GM18909 (cell line): Measurements from ENCODE around the gene ADPRM.
"Not testable (repeated sequence)": the region's sequence is repeated elsewhere in the genome, so short reads cannot be mapped to it uniquely, and the experiment has no call there.

ENCODE experiments used
- ATAC-seq: cut with Tn5 transposase; IDR thresholded peaks from one replicate; pipeline ENCODE4 v1.9.1; 2021; ENCODE audit warnings: mild to moderate bottlenecking; ENCODE audit not compliant: unreplicated experiment, poor library complexity

Gene ADPRM

GRCh38 chr17:10698096-10698818 is 863 bp downstream of the ADPRM start:
- ATAC-seq, result no peak

DNA sequence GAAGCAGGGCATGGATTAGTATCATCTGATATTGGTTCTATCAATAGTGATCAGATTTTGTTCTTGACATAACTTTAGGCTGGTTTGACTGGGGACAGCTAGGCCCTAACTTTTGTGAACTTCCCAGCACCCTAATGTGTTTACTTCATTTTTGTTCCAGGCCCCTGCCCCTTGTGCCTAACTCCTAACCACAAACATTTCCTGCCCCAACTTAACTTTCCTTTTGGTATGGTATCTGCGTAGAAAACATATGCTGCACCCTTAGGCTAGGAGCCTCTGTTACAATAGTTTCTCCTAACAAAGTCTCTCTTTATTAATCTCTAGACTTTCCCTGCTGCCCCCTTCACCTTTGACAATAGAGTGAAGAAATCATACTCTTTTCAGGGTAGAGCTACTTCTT is 2.5 kb downstream of the ADPRM start:
- ATAC-seq, result no peak

GRCh38 chr17:10702574-10702973 is 5.2 kb downstream of the ADPRM start:
- no peak for ATAC-seq

- no peak for ATAC-seq
Observed at GRCh38 chr17:10705727-10706126, 8.3 kb downstream of the ADPRM start.

- ATAC-seq, result no peak
Observed at GRCh38 chr17:10713318-10713717, 15.9 kb downstream of the ADPRM start.

GRCh38 chr17:10716218-10716617 is 18.8 kb downstream of the ADPRM start:
- no peak for ATAC-seq

DNA sequence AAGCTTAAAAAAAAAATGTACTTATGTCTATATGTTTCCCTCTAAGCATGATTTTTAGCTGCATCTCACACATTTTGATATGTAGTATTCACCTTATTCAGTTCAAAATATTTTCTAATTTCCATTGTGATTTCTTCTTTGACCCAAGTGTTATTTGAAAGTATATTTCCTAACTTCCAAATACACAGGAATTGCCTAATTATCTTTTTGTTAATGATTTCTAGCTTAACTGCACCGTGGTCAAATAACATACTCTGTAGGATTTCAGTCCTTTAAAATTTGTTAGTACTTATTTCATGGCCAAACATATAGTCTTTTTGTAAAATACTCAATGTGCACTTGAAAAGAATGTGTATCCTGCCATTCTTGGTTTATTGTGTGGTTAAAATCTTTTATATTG is 21.2 kb downstream of the ADPRM start:
- no peak for ATAC-seq

- ATAC-seq, result no peak
Observed at GRCh38 chr17:10724546-10725195, 27.3 kb downstream of the ADPRM start.

- ATAC-seq, result no peak
Observed at GRCh38 chr17:10725262-10725661, 27.9 kb downstream of the ADPRM start.

DNA sequence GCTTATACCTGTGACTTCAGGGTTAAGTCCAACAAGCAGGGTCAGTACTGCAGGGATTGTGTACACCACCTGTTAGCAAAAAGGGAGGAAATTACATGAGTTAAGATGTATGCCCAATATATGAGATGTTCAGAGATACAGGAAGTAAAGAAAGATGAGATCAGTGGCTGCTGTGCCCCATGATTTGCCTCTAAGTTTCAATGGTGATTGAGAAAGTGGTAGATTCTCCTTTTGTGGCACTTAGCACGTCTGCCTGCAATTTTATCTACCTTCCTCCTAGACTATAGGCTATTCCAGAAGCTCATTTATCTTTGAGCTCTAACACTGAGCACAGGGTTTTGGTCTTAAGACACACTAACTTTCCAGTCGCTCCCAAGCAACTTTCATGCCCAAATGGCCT is 28.8 kb downstream of the ADPRM start:
- no peak for ATAC-seq

DNA sequence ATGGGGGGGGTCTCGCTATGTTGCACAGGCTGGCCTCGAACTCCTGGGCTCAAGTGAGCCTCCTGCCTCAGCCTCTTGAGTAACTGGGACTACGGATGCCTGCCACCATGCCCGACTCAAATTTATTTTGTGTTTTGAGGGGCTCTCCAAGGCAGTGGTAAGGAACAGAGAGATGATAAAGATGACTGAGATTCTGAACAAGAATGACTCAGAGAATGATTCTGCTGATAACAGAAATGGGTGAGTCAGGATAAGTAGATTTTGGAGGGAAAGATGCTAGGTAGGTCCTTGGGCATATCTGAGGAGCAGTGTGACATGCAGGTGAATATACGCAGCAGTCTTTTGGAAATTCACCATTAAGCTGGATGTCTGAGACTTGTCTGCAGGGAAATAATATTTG is 29.8 kb downstream of the ADPRM start:
- no peak for ATAC-seq

DNA sequence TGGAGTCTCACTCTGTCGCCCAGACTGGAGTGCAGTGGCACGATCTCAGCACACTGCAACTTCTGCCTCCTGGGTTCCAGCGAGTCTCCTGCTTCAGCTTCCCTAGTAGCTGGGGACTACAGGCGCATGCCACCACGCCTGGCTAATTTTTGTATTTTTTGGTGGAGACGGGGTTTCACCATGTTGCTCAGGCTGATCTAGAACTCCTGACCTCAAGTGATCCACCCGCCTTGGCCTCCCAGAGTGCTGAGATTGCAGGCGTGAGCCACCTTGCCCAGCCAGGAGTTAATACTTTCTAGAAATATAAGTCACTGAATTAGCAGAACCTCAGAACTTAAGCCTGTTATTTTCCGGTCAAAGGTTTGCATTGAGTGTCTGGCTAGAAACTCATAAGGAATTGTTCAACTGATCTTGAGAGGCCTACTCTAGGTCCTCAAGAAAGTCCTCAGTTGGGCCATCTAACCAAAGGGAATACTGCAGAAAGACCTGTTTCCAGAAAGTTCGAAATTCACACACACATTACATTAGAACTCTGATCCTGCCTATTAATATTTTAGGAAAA is 31.0 kb downstream of the ADPRM start:
- ATAC-seq, result no peak

DNA sequence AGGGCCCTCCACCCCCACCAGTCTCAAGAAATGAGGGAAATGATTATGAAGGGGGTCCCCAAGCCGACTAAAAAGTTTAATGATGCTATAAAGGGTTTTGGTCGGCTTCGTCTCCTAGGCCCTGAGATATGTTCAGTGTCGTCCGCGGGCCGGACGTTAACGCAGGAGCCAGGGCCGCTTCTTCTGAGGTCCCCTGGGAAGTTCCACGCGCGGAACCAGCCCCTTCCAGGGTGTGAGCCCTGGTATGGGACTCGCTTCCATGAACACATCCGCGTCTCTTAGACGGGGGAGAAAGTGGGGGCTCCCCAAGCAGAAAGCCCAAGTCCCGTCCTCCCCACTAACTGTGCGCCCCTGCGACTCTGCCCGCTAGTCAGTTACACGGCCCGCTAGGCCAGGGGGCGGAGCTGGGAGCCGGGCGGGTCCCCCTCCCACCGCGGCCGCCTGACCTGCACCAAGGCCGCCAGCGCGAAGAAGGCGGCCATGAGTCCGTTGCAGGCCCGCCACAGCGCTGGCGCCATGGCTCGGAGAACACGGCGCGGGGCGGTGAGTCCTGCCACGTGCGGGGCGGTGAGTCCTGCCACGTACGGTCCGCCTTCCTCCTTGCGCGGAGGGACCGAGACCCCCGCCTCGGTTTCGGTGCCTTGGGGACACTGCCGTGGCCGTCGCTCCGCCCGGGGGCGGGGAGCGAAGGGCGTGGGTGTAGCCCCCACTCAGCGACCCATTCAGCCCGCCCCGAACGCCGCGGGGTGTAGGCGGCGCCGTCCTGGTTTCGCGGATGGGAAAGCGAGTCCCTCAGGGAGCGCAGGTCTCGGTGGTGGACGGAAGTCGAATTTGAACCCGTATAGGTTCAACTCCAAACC is 32.2 kb downstream of the ADPRM start, which contains the start of gene TMEM220:
TMEM220 (minus strand) TSS at position 690 of the 860 bp plus-strand sequence; CDS start at position 518, 172 bp downstream.
- ATAC-seq, result peak; percentile 84

DNA sequence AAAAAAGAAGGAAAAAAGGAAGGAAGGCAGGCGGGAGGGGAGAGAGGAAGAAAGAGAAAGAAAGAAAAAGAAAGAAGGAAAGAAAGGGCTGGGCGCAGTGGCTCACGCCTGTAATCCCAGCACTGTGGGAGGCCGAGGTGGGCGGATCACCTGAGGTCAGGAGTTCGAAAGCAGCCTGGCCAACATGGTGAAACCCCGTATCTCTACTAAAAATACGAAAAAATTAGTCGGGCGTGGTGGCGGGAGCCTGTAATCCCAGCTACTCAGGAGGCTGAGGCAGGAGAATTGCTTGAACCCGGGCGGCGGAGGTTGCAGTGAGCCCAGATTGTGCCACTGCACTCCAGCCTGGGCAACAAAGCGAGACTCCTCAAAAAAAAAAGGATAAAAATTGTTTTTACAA is 32.9 kb downstream of the ADPRM start:
- ATAC-seq, result not testable (repeated sequence)

DNA sequence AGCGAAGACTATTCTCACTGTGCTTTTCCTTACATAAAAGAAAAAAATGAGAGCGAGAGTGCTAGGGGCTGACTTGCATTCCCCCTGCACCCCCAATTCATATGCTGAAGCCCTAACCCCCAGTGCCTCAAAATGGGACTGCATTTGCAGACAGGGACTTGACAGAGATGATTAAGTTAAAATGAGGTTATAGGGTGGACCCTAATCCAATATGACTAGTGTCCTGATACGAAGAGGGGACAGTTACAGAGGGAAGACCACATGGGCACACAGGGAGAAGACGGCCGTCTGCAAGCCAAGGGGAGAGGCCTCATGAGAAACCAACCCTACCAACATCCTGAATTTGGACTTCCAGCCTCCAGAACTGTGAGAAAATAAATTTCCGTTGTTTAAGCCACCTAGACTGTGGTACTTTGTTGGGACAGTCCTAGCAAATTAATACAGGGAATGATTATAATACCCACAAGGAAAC is 34.0 kb downstream of the ADPRM start:
- ATAC-seq, result no peak

- ATAC-seq, result not testable (repeated sequence)
Observed at GRCh38 chr17:10732121-10732520, 34.7 kb downstream of the ADPRM start.

DNA sequence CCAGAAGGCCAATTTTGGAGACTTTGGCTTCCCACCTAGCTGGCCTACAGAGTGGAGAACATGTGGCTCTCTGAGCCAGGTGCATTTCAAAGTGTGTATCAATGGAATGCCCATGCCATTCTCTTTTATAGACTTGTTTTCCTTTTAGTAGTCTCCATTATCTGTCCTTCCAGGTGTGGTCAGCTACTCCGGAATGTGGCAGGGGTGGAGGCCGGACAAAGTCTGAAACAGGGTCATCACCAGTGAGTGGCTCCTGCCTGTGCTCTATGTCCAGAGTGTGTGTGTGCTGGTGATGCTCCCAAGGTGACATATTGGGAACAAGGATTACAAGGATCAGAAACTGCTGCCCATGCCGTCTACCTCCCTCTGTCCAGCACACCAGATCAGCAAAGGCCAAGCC is 36.3 kb downstream of the ADPRM start:
- no peak for ATAC-seq

DNA sequence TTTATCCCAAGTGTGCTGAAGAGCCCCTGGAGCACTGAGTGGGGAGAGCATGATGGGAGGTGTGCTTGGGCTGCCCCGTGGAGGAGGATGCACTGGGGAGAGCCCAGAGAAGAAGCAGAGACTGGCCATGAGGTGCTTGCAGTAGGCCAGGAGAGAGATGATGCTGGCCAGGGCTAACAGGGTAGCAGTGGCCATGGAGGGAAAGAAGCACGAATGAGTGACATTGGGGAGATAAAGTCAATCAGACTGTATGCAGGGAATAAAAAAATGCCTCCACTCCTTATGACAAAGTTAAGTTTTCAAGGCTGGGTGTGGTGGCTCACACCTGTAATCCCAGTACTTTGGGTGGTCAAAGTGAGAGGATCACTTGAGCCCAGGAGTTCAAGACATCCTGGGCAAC is 37.9 kb downstream of the ADPRM start:
- no peak for ATAC-seq

DNA sequence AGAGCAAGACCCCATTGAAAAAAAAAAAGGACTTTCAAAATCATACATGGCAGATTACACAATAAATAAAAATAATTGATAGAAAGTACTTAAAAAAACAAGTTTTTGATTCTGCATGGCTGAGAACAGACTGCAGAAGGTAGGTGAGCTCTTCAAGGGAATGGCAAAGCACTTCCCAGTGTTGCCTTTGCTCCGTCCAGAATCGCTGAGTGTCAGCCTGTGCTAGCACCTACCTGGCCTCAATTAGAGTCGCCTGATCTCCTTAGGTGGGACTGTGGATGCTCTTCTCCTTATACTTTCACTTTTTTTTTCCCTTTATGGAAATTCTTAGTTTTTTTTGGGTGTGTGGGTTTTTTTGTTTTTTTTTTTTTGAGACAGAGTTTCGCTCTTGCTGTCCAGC is 38.4 kb downstream of the ADPRM start:
- no peak for ATAC-seq

- ATAC-seq, result no peak
Observed at GRCh38 chr17:10737168-10737622, 39.8 kb downstream of the ADPRM start.
